Fibroblast of mammary gland (primary cell): ENCODE measurements around the gene EIF2B4.

Experiments
- DNase-seq: peaks from one replicate; pipeline ENCODE4 v3.0.0-alpha.2; 2010; ENCODE audit warnings: low read depth
- H3K4me3 ChIP-seq: 2 replicates; pipeline ENCODE4 v1.5.1; 2011; ENCODE audit warnings: low read depth, mild to moderate bottlenecking, low read length, moderate library complexity; ENCODE audit not compliant: control insufficient read depth
- TF ChIP-seq, protein P1 (sequence below): conservative IDR thresholded peaks from 2 replicates; pipeline ENCODE4 v1.5.1; 2011; ENCODE audit warnings: low read depth, low read length, inconsistent platforms; ENCODE audit not compliant: control insufficient read depth, insufficient read depth

EIF2B4 gene

DNA sequence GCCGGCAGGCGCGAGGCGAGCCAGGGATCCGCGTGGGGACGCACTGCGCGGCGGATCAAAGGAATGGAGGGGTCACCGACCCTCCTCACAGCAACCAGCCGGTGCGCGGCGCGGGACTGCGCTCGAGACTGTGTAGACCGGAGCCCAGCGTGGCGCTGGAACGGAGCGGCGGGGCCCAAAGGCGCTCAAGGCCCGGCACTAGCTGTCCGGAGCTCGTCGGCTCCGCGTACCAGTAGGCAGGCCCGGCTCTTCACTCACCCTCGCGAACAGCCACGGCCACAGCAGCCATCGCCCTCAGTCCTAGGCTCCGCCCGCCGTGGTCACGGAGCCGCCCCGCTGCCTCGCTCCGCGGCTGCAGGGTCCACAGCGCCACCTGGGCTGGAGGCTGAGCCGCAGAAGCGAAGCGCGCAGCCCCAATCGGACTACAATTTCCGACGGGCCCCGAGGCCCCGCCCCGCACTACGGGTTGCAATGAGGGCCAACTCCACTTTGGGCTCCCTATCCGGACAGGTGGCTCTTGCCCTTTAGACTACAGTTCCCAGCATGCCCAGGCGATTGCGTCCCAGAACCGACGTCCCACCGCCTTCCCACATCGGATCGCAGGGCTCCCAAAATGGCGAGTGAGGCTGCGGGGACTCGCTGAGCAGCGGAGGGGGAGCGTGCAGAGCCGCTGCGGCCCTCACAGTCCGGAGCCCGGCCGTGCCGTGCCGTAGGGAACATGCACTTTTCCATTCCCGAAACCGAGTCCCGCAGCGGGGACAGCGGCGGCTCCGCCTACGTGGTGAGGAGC lies at the start of gene EIF2B4, which contains the start of gene SNX17:
Gene EIF2B4, minus strand, starts transcription at position 313 of the 790 bp plus-strand sequence. Its CDS starts 24 bp downstream, at position 289.
Gene SNX17, plus strand, starts transcription at position 591 of the 790 bp plus-strand sequence. Its CDS starts 128 bp downstream, at position 719.
- TF ChIP-seq, protein P1, sequence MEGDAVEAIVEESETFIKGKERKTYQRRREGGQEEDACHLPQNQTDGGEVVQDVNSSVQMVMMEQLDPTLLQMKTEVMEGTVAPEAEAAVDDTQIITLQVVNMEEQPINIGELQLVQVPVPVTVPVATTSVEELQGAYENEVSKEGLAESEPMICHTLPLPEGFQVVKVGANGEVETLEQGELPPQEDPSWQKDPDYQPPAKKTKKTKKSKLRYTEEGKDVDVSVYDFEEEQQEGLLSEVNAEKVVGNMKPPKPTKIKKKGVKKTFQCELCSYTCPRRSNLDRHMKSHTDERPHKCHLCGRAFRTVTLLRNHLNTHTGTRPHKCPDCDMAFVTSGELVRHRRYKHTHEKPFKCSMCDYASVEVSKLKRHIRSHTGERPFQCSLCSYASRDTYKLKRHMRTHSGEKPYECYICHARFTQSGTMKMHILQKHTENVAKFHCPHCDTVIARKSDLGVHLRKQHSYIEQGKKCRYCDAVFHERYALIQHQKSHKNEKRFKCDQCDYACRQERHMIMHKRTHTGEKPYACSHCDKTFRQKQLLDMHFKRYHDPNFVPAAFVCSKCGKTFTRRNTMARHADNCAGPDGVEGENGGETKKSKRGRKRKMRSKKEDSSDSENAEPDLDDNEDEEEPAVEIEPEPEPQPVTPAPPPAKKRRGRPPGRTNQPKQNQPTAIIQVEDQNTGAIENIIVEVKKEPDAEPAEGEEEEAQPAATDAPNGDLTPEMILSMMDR = peak; percentile 54
- peak within 1 kb of the TSS; percentile 93 for H3K4me3 ChIP-seq
- DNase-seq = peak; percentile 99

DNA sequence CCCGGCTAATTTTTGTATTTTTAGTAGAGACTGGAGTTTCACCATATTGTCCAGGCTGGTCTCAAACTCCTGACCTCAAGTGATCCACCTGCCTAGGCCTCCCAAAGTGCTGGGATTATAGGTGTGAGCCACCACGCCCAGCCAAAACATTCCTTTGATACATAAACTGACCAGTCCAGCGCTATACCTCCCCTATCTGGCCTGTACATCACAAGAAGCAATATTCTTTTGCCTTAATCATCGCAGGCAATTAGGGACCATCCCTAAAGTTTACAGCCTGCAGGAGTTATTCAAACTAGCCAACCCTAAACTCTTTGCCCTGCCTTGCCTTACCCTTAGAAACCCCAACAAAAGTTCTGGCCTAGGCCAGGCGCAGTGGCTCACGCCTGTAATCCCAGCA lies 46.0 kb upstream of the EIF2B4 start:
- DNase-seq = no peak
- no peak overlapping the region for H3K4me3 ChIP-seq
- TF ChIP-seq, protein P1 = no peak

DNA sequence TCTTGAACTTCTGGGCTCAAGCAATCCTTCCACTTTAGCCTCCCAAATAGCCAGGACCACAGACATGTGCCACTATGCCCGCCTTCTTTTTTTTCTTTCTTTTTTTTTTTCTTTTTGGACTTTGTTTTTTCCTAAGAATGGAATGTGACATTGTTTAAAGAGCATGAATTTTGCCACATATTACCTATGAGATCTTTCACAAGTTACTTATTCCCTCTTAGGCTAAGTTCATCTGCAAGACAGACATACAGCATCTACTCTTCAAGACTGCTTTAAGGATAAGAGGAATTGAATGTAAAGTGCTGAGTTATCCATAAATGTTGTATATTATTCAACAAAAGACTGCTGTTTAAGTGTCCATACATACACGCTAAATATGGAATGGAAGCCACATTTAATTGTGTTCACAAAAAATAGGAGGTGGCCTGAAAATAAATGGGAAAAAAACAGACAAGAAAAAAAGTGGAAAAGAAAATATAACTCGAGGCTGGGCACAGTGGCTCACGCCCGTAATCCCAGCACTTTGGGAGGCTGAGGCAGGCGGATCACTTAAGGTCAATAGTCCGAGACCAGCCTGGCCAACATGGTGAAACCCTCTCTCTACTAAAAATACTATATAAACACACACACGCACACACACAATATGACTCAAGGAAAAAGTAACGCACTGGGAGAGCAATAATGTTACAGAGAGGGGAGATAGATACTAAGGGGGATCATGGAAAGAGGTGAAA lies 42.4 kb upstream of the EIF2B4 start:
- TF ChIP-seq, protein P1 = no peak
- no peak for DNase-seq
- H3K4me3 ChIP-seq = no peak overlapping the region

DNA sequence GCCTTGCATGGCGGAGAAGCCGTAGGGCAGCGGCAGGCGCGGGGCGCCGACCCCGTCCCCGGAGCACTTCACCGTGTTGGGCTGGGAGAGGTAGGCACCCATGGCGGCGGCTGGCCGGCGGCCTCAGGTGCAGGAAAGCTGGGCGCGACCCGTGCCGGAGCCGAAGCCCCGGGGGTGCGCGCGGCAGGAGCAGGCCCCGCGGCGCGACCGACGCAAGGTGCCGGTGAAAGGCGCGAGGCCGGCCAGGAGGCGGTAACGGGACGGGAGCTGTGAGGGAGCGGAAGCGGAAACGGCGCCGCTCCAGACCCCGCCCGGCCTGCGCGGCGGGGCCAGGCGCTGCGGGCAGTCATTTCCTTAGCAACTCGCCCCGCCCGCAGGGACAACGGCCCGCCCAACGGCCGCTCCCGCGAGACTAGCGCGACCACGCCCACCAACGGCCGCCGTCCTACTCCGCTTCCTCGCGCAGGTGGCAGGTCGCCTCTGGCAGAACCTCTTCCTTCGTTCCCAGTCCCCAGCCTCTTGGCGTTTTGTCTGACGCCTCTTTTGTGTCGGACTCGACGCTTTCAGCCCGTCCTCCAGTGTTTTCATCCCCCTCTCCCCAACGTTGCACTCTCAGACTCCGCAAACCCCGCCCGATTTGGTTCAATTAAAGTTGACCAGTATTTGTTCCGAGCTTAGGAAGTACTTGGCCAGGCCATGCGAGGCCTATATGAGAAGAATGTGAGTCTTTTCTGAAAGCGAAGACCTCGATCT lies 39.4 kb upstream of the EIF2B4 start, which contains the start of gene PPM1G:
Gene PPM1G, minus strand, starts transcription at position 271 of the 753 bp plus-strand sequence. Its CDS starts 169 bp downstream, at position 102.
- TF ChIP-seq, protein P1 = no peak
- peak; percentile 88 for DNase-seq
- H3K4me3 ChIP-seq = peak within 1 kb of the TSS; percentile 85

DNA sequence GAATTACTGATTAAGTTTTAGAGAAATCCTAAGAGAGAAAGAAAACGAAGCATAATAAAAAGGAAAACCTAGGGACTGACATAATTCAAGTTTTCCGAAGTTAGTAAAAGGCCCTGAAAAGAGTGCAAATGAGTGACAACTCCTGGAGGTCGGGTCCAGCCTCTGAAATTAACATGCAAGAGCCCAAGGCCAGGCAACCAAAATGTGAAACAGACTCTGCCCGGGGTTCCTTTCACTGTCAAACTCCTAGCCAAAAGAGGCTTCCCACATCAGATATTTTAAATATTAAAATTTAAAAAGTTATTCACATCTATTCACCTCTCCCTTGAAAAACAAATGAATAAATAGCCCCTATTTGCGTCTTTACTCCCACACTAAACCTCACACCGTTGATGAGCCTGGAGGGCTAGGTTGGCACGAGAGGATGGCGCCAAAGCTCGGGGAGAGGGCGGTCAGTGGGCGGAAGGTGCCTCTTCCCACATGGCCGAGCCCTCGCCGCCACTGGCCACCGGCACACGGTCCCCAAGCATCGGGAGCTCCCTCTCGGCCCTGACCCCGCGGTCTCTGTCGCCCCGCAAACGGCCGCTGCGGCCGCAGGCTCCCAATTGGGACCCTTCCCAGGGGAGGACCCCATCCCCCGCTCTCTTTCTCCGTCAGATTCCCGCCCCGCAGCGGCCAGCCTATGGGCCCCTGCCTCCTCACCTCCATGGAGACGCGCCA lies 38.6 kb upstream of the EIF2B4 start:
- no peak for DNase-seq
- TF ChIP-seq, protein P1 = no peak
- H3K4me3 ChIP-seq = peak overlapping the region; percentile 85
